ENCODE data around the gene REL. TPM values are rescaled to one million over a fixed set of nuclear protein-coding genes. Genes with fewer than 3 reads are reported as not detected.

The REL gene
- total and polyA plus RNA-seq, 9 of the 15 experiments (the other 6 are each of a cell fraction or from before 2014, with no cell fraction given): 0.63 to 8.6 (median 6.3) TPM

DNA sequence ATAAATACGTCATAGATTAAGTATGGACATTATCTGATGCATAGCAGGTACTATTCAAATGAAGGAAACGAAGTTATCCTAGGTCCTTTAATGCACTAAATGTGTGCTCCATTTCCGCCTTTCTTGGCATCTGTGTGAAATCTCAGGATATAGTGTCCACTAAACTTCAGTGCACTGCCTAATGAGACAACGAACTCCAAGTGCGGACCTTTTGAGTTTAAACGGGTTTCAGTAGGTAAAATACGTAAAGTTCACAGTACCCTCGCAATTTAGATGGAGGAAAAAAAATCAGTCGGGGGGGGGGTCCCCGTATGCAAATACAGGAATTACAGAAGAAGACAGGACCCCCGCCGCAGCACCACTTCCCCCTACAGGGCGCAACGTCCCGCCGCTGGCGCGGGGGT, 729 bp upstream of the REL start (continued):
- TF ChIP-seq HNRNPLL (IDR thresholded peaks at IDR 0.05; ENCODE audit: low read depth, low read length, poor library complexity, severe bottlenecking) (peak; percentile 79), KDM1A (IDR thresholded peaks at IDR 0.05) (no peak)
- TF ChIP-seq, protein P1, sequence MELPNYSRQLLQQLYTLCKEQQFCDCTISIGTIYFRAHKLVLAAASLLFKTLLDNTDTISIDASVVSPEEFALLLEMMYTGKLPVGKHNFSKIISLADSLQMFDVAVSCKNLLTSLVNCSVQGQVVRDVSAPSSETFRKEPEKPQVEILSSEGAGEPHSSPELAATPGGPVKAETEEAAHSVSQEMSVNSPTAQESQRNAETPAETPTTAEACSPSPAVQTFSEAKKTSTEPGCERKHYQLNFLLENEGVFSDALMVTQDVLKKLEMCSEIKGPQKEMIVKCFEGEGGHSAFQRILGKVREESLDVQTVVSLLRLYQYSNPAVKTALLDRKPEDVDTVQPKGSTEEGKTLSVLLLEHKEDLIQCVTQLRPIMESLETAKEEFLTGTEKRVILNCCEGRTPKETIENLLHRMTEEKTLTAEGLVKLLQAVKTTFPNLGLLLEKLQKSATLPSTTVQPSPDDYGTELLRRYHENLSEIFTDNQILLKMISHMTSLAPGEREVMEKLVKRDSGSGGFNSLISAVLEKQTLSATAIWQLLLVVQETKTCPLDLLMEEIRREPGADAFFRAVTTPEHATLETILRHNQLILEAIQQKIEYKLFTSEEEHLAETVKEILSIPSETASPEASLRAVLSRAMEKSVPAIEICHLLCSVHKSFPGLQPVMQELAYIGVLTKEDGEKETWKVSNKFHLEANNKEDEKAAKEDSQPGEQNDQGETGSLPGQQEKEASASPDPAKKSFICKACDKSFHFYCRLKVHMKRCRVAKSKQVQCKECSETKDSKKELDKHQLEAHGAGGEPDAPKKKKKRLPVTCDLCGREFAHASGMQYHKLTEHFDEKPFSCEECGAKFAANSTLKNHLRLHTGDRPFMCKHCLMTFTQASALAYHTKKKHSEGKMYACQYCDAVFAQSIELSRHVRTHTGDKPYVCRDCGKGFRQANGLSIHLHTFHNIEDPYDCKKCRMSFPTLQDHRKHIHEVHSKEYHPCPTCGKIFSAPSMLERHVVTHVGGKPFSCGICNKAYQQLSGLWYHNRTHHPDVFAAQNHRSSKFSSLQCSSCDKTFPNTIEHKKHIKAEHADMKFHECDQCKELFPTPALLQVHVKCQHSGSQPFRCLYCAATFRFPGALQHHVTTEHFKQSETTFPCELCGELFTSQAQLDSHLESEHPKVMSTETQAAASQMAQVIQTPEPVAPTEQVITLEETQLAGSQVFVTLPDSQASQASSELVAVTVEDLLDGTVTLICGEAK (IDR thresholded peaks at IDR 0.05): 0 out of 2 replicates have a peak, but pooled peaks have one; percentile 9
- TF ChIP-seq, protein P1 (CRISPR knock-in tag; IDR thresholded peaks at IDR 0.05): no peak
